NCI-H82 treated with DMSO at 0.1 percent for 48 hours (cell line): ENCODE data around the gene C1QTNF6.

ENCODE experiments used
- DNase-seq: peaks from one replicate; lab custom pipeline; 2025; ENCODE audit not compliant: unreplicated experiment; lab: John Stamatoyannopoulos, UW

The C1QTNF6 gene

DNA sequence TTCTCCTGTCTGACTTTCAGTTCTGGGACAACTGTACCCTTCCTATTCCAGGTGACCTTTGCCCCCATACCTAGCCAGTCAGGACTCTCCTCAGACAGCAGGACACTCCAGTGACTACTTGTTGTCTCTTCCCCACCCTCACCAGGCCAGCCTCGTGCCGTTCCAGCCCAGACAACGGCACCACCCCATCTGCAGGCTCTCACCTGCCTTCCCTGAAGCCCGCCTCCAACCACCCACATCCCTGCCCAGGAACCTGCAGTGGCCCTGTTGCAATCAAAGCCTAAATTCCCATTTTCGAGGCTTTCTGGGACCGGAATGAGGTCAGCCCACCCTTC lies 42.0 kb downstream of the C1QTNF6 start:
- DNase-seq: no peak

GRCh38 chr22:37145180-37146050 lies 42.6 kb downstream of the C1QTNF6 start:
- no peak for DNase-seq

DNA sequence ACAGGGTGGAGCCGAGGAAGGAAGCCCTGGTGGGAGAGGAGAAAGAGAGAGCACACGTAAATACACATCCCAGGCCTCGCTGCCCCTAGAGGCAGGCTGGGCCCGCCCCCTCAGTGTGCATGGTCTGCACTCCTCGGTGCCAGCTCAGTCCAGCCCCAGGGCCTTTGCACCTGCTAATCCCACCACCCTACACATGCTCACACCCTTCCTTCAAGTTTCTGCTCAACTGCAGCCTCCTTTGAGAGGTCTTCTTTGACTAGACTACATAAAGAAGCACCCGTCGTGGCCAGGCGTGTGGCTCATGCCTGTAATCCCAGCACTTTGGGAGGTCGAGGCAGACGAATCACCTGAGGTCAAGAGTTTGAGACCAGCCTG lies 43.9 kb downstream of the C1QTNF6 start:
- no peak for DNase-seq

- no peak for DNase-seq
These were observed 46.1 kb downstream of the C1QTNF6 start for GRCh38 chr22:37141971-37142370.

GRCh38 chr22:37141476-37141875 lies 46.6 kb downstream of the C1QTNF6 start:
- DNase-seq: no peak

- DNase-seq: no peak
These were observed 47.2 kb downstream of the C1QTNF6 start for GRCh38 chr22:37140686-37141323.

- DNase-seq: no peak
These were observed 48.3 kb downstream of the C1QTNF6 start for GRCh38 chr22:37139762-37140161.

GRCh38 chr22:37138849-37139561 lies 49.0 kb downstream of the C1QTNF6 start:
- DNase-seq: no peak

DNA sequence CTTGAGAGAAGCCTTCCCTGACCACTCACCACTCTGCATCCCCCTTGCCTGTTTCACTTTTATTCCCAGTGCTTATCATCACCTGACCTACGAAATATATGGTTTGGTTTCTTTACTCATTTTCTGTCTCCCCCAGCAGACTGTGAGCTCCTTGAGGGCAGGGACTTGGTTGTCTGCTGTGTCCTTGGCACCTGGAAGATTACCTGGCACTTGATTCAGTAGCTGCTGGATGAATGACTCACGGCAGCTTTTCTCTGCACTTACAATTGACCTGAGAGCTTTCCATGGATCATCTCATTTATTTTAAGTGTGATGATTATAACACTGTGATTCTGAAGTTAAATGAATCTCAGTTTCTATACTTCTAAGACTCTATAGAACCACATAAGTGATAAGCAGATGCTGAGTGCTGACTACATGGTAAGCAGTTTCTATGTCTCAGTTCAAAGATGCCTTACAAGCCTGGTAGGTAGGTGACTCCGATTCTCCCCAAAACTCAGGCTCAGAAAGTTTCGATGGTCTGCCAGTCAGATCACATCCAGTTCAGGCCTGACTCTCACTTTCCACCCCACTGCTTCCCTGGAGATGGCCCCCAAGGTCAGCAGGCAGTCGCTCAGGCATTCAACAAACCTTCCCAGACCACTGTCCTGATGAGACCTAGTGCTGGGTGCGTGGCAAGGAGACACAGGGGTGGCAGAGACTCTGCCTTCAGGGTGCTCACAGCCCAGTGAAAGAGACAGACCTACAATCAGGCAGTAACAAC lies 50.0 kb downstream of the C1QTNF6 start:
- no peak for DNase-seq

DNA sequence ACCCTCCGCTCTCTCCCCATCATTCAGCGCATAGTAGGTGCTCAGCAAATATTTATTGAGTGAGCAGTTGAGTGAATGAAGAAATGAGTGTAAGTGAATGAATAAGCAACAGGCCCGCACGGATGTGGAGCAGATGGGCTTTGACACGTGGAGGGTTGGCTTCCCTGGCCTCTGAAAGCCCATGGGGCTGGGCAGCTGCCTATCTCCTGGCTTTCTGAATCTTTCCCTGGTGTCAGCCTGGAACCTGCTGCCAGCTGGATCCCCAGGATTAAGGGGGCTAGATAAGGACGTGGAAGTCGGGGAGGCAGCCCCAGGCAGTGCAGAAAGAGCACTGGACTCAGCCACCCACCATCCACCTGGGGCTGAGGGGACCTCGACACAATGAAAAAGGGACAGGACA lies 50.9 kb downstream of the C1QTNF6 start:
- no peak for DNase-seq

GRCh38 chr22:37135023-37135422 lies 53.0 kb downstream of the C1QTNF6 start:
- DNase-seq: no peak

- no peak for DNase-seq
These were observed 54.6 kb downstream of the C1QTNF6 start for GRCh38 chr22:37133304-37134018.

DNA sequence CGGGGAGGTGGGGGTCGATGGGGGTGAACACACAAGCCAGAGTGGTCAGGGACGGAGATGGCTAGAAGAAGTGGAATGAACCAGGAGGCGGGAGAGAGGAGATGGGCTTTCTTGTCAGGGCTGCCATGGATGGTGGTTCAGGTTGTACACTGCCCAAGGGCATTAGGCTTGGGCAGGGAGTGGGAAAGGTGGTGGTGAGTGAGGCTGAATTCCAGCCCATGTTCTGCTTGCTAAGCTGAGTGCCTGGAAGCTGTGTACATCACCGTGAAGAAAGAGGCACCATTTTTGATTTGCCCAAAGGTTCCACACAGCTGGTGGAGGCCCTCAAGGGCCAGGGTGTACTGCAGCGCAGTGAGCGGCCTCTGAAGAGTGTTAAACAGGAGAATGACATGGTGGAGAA lies 55.3 kb downstream of the C1QTNF6 start:
- DNase-seq: no peak
